ENCODE measurements around the gene SORCS2.

Gene SORCS2

GRCh38 chr4:7439699-7440098 lies 247.4 kb downstream of the SORCS2 start:
- ATAC-seq (ENCODE audit: insufficient read depth, low read depth) = no peak
- no peak overlapping the region for H3K4me2 ChIP-seq (ENCODE audit: insufficient read depth, low read length)
- no peak for TF ChIP-seq CTCF (IDR thresholded peaks at IDR 0.05; ENCODE audit: borderline replicate concordance, extremely low read depth, low read length, poor library complexity, severe bottlenecking)
- no peak for TF ChIP-seq EZH2 (IDR thresholded peaks at IDR 0.05; ENCODE audit: borderline replicate concordance, low read depth, low read length, severe bottlenecking)

GRCh38 chr4:7441201-7441600 lies 248.9 kb downstream of the SORCS2 start:
- Histone ChIP-seq H3K27me3 (ENCODE audit: insufficient read depth, low read length, poor library complexity) (no peaks in the 10 kb centered on the region), H3K9ac (ENCODE audit: low read depth, low read length) (no peak overlapping the region), H3K4me3 (ENCODE audit: low read depth in 1 of 2, low read length in 2 of 2) (no peak overlapping the region), H3K4me1 (ENCODE audit: insufficient read depth, low read length) (no peaks in the 10 kb centered on the region), H3K27ac (ENCODE audit: low read length) (no peak overlapping the region), H3K9me3 (ENCODE audit: insufficient read depth, low read length, severe bottlenecking) (no peaks in the 10 kb centered on the region), H2AFZ (ENCODE audit: low read depth, low read length) (no peak overlapping the region), H4K20me1 (ENCODE audit: insufficient read depth, low read length) (peaks cover 7% of the 10 kb centered on the region), H3K36me3 (ENCODE audit: insufficient read depth, low read length) (no peaks in the 10 kb centered on the region), H3K4me2 (ENCODE audit: insufficient read depth, low read length) (no peak overlapping the region), H3K79me2 (ENCODE audit: insufficient read depth, low read length) (no peaks in the 10 kb centered on the region)
- DNase-seq = no peak
- TF ChIP-seq EZH2 (IDR thresholded peaks at IDR 0.05; ENCODE audit: borderline replicate concordance, low read depth, low read length, severe bottlenecking) = no peak
- no peak for TF ChIP-seq CTCF (IDR thresholded peaks at IDR 0.05; ENCODE audit: borderline replicate concordance, extremely low read depth, low read length, poor library complexity, severe bottlenecking)
- ATAC-seq (ENCODE audit: insufficient read depth, low read depth) = no peak

More at GRCh38 chr4:7439699-7440098, 247.4 kb downstream of the SORCS2 start:
- Histone ChIP-seq H3K36me3 (ENCODE audit: insufficient read depth, low read length) (no peaks in the 10 kb centered on the region), H3K9ac (ENCODE audit: low read depth, low read length) (no peak overlapping the region), H2AFZ (ENCODE audit: low read depth, low read length) (no peak overlapping the region), H3K27ac (ENCODE audit: low read length) (no peak overlapping the region), H3K27me3 (ENCODE audit: insufficient read depth, low read length, poor library complexity) (no peaks in the 10 kb centered on the region), H3K9me3 (ENCODE audit: insufficient read depth, low read length, severe bottlenecking) (no peaks in the 10 kb centered on the region), H3K4me1 (ENCODE audit: insufficient read depth, low read length) (no peaks in the 10 kb centered on the region), H3K79me2 (ENCODE audit: insufficient read depth, low read length) (no peaks in the 10 kb centered on the region), H3K4me3 (ENCODE audit: low read depth in 1 of 2, low read length in 2 of 2) (no peak overlapping the region), H4K20me1 (ENCODE audit: insufficient read depth, low read length) (peaks cover 11% of the 10 kb centered on the region)
- DNase-seq = no peak

GRCh38 chr4:7442574-7443162 lies 250.3 kb downstream of the SORCS2 start:
- Histone ChIP-seq H3K27me3 (ENCODE audit: insufficient read depth, low read length, poor library complexity) (no peaks in the 10 kb centered on the region), H2AFZ (ENCODE audit: low read depth, low read length) (no peak overlapping the region), H4K20me1 (ENCODE audit: insufficient read depth, low read length) (peaks cover 6% of the 10 kb centered on the region), H3K4me3 (ENCODE audit: low read depth in 1 of 2, low read length in 2 of 2) (no peak overlapping the region), H3K27ac (ENCODE audit: low read length) (no peak overlapping the region), H3K4me1 (ENCODE audit: insufficient read depth, low read length) (no peaks in the 10 kb centered on the region), H3K9ac (ENCODE audit: low read depth, low read length) (no peak overlapping the region), H3K9me3 (ENCODE audit: insufficient read depth, low read length, severe bottlenecking) (no peaks in the 10 kb centered on the region), H3K4me2 (ENCODE audit: insufficient read depth, low read length) (no peak overlapping the region), H3K79me2 (ENCODE audit: insufficient read depth, low read length) (no peaks in the 10 kb centered on the region), H3K36me3 (ENCODE audit: insufficient read depth, low read length) (no peaks in the 10 kb centered on the region)
- no peak for ATAC-seq (ENCODE audit: insufficient read depth, low read depth)
- DNase-seq = no peak
- no peak for TF ChIP-seq CTCF (IDR thresholded peaks at IDR 0.05; ENCODE audit: borderline replicate concordance, extremely low read depth, low read length, poor library complexity, severe bottlenecking)
- TF ChIP-seq EZH2 (IDR thresholded peaks at IDR 0.05; ENCODE audit: borderline replicate concordance, low read depth, low read length, severe bottlenecking) = no peak
